RWPE2 (cell line): ENCODE data around the gene SCUBE3.

Experiments used
- ATAC-seq: fragments of 200-7000 bp; cut with Tn5 transposase; 3 replicates; pipeline ENCODE4 v1.9.1; 2021; ENCODE audit warnings: low read depth
- DNase-seq: peaks from one replicate; pipeline ENCODE4 v3.0.0-alpha.2; 2020; ENCODE audit warnings: low spot score
- H3K27ac ChIP-seq: fragments of 450-650 bp; 2 replicates; pipeline ENCODE4 v1.5.1; 2017; ENCODE audit warnings: mild to moderate bottlenecking; ENCODE audit not compliant: poor library complexity, severe bottlenecking
- H3K27me3 ChIP-seq: fragments of 250-450 bp; sonication (Bioruptor Pico); 2 replicates; pipeline ENCODE4 v1.5.1; 2021; ENCODE audit warnings: mild to moderate bottlenecking, moderate library complexity; ENCODE audit not compliant: insufficient read depth, poor library complexity, severe bottlenecking
- H3K36me3 ChIP-seq: fragments of 250-450 bp; sonication (Bioruptor Pico); 2 replicates; pipeline ENCODE4 v1.5.1; 2020; ENCODE audit warnings: low read depth, mild to moderate bottlenecking, moderate library complexity
- H3K4me1 ChIP-seq: fragments of 250-450 bp; sonication (Bioruptor Pico); 2 replicates; pipeline ENCODE4 v1.5.1; 2021; ENCODE audit warnings: mild to moderate bottlenecking, moderate library complexity; ENCODE audit not compliant: insufficient read depth, poor library complexity, severe bottlenecking
- H3K4me3 ChIP-seq: fragments of 250-450 bp; sonication (Bioruptor Pico); 2 replicates; pipeline ENCODE4 v1.5.1; 2021; ENCODE audit warnings: mild to moderate bottlenecking, moderate library complexity; ENCODE audit not compliant: severe bottlenecking
- H3K9me3 ChIP-seq: fragments of 250-450 bp; sonication (Bioruptor Pico); 2 replicates; pipeline ENCODE4 v1.5.1; 2021; ENCODE audit warnings: mild to moderate bottlenecking, moderate library complexity; ENCODE audit not compliant: severe bottlenecking
- TF ChIP-seq, protein P1 (sequence below): fragments of 450-650 bp; IDR thresholded peaks from one replicate; pipeline ENCODE4 v1.5.1; 2017; ENCODE audit warnings: mild to moderate bottlenecking, moderate library complexity; ENCODE audit not compliant: poor library complexity, severe bottlenecking

The SCUBE3 gene

GRCh38 chr6:35173044-35173426 lies 40.7 kb upstream of the SCUBE3 start:
- TF ChIP-seq, protein P1, sequence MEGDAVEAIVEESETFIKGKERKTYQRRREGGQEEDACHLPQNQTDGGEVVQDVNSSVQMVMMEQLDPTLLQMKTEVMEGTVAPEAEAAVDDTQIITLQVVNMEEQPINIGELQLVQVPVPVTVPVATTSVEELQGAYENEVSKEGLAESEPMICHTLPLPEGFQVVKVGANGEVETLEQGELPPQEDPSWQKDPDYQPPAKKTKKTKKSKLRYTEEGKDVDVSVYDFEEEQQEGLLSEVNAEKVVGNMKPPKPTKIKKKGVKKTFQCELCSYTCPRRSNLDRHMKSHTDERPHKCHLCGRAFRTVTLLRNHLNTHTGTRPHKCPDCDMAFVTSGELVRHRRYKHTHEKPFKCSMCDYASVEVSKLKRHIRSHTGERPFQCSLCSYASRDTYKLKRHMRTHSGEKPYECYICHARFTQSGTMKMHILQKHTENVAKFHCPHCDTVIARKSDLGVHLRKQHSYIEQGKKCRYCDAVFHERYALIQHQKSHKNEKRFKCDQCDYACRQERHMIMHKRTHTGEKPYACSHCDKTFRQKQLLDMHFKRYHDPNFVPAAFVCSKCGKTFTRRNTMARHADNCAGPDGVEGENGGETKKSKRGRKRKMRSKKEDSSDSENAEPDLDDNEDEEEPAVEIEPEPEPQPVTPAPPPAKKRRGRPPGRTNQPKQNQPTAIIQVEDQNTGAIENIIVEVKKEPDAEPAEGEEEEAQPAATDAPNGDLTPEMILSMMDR: no peak
- no peaks in the 10 kb centered on the region for H3K27me3 ChIP-seq
- H3K4me3 ChIP-seq: no peak overlapping the region
- ATAC-seq (no peak), DNase-seq (no peak)
- no peaks in the 10 kb centered on the region for H3K9me3 ChIP-seq
- no peaks in the 10 kb centered on the region for H3K36me3 ChIP-seq
- no peaks in the 10 kb centered on the region for H3K4me1 ChIP-seq
- no peak overlapping the region for H3K27ac ChIP-seq

DNA sequence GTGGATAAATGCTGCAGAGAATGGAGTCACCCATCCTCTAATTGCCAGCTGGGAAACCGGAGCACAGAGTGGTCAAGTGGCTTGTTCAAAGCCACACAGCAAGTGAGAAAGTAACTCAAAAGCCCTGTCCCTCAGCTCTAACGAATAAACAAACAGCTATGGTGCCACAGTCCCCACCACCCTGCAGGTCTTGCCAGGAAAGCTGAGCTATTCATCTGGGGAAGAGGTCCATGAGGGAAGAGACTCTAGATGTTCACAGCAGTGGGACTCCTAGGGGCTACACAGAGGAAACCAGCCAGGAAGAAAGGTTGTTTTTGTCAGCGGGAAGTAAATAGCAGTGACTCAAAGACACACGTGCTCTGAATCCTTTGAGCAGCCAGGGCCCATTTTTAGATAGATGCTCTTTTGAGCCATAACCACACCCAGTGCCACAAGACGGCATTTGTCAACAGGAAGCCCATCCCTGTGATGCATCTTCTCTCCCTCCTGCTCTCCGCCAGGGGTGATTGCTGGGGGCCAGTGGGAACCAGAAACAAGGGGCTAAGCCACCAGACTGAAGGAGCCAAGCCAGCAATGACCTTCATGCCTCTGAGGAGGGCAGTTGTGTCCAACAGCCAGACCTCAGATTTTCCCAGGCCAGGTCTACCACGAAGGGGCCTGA lies 40.2 kb upstream of the SCUBE3 start:
- no peaks in the 10 kb centered on the region for H3K4me1 ChIP-seq
- H3K27me3 ChIP-seq: no peaks in the 10 kb centered on the region
- TF ChIP-seq, protein P1: no peak
- no peak overlapping the region for H3K27ac ChIP-seq
- no peaks in the 10 kb centered on the region for H3K9me3 ChIP-seq
- no peak overlapping the region for H3K4me3 ChIP-seq
- no peaks in the 10 kb centered on the region for H3K36me3 ChIP-seq
- ATAC-seq (no peak), DNase-seq (no peak)

GRCh38 chr6:35174088-35174434 lies 39.7 kb upstream of the SCUBE3 start:
- no peaks in the 10 kb centered on the region for H3K36me3 ChIP-seq
- no peak for DNase-seq
- H3K4me1 ChIP-seq: no peaks in the 10 kb centered on the region
- H3K27me3 ChIP-seq: no peaks in the 10 kb centered on the region
- TF ChIP-seq, protein P1: no peak
- H3K4me3 ChIP-seq: no peak overlapping the region
- no peak overlapping the region for H3K27ac ChIP-seq
- no peak for ATAC-seq
- H3K9me3 ChIP-seq: no peaks in the 10 kb centered on the region

GRCh38 chr6:35174501-35174900 lies 39.3 kb upstream of the SCUBE3 start:
- Histone ChIP-seq H3K4me1 (no peaks in the 10 kb centered on the region), H3K4me3 (no peak overlapping the region), H3K27me3 (no peaks in the 10 kb centered on the region), H3K9me3 (no peaks in the 10 kb centered on the region), H3K27ac (no peak overlapping the region), H3K36me3 (no peaks in the 10 kb centered on the region)
- TF ChIP-seq, protein P1: no peak
- ATAC-seq (no peak), DNase-seq (no peak)

- TF ChIP-seq, protein P1: no peak
- no peak overlapping the region for H3K27ac ChIP-seq
- no peaks in the 10 kb centered on the region for H3K36me3 ChIP-seq
- ATAC-seq (no peak), DNase-seq (no peak)
- no peaks in the 10 kb centered on the region for H3K27me3 ChIP-seq
- H3K4me3 ChIP-seq: no peak overlapping the region
- peaks cover 5% of the 10 kb centered on the region for H3K4me1 ChIP-seq
- H3K9me3 ChIP-seq: no peaks in the 10 kb centered on the region
Observed at GRCh38 chr6:35176301-35177024, 37.3 kb upstream of the SCUBE3 start.
